Endothelial cell of umbilical vein (primary cell): Measurements from ENCODE around the gene ITPKB.

Experiments
- EZH2 ChIP-seq: IDR thresholded peaks from 2 replicates; pipeline ENCODE4 v1.6.1; 2012; ENCODE audit warnings: borderline replicate concordance, low read depth, mild to moderate bottlenecking, moderate library complexity, low read length, inconsistent platforms; ENCODE audit not compliant: severe bottlenecking
- GATA2 ChIP-seq: IDR thresholded peaks from 2 replicates; pipeline ENCODE4 v1.7.0; 2011; ENCODE audit warnings: low read depth, mild to moderate bottlenecking, moderate library complexity, mixed read lengths, low read length; ENCODE audit not compliant: insufficient read length, insufficient read depth
- JUN ChIP-seq: IDR thresholded peaks from 2 replicates; pipeline ENCODE4 v1.6.1; 2011; ENCODE audit warnings: borderline replicate concordance, low read depth; ENCODE audit not compliant: insufficient read length, insufficient read depth
- POLR2A ChIP-seq: IDR thresholded peaks from 2 replicates; pipeline ENCODE4 v1.6.1; 2012; ENCODE audit warnings: low read depth, mild to moderate bottlenecking, control low read depth, low read length
- POLR2AphosphoS5 ChIP-seq: IDR thresholded peaks from 2 replicates; pipeline ENCODE4 v1.6.1; 2012; ENCODE audit warnings: low read depth, mild to moderate bottlenecking, control low read depth, low read length, moderate library complexity; ENCODE audit not compliant: insufficient read depth
- TF ChIP-seq, protein P1 (sequence below), 2 donors: IDR thresholded peaks; 1 replicate in 1 of 2; 2 replicates in 1 of 2; pipeline ENCODE4 v1.5.1; 2011; ENCODE audit warnings: low read length in 2 of 2, mild to moderate bottlenecking in 2 of 2, moderate library complexity in 2 of 2, control low read depth in 1 of 2, inconsistent platforms in 1 of 2, low read depth in 1 of 2; ENCODE audit not compliant: insufficient read depth in 1 of 2; ENCODE audit errors: extremely low read depth in 1 of 2
- TF ChIP-seq, protein P2 (sequence below): IDR thresholded peaks from 2 replicates; pipeline ENCODE4 v1.6.1; 2011; ENCODE audit not compliant: insufficient read depth, insufficient read length

DNA sequence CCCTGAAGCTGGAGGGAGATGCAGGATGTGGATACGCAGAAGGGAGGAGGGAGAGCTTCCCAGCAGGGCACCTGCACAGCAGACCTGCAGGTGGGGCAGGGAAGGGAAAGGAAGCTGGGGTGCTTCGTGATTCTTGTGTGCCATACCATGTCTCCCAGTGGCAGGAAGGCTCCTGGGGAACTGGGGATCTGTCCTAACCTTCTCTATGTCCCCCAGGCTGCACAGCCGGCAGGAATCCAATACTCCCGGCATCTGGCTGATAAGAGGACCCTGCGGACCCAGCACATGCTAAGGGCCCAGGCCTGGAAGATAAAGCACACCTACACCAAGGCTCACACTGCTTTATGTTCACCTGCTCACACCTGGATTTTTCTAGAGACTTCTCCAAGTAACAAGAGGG lies 79.4 kb downstream of the ITPKB start:
- TF ChIP-seq JUN (no peak), POLR2A (no peak), EZH2 (no peak), POLR2AphosphoS5 (no peak), GATA2 (no peak)
- TF ChIP-seq, protein P1, sequence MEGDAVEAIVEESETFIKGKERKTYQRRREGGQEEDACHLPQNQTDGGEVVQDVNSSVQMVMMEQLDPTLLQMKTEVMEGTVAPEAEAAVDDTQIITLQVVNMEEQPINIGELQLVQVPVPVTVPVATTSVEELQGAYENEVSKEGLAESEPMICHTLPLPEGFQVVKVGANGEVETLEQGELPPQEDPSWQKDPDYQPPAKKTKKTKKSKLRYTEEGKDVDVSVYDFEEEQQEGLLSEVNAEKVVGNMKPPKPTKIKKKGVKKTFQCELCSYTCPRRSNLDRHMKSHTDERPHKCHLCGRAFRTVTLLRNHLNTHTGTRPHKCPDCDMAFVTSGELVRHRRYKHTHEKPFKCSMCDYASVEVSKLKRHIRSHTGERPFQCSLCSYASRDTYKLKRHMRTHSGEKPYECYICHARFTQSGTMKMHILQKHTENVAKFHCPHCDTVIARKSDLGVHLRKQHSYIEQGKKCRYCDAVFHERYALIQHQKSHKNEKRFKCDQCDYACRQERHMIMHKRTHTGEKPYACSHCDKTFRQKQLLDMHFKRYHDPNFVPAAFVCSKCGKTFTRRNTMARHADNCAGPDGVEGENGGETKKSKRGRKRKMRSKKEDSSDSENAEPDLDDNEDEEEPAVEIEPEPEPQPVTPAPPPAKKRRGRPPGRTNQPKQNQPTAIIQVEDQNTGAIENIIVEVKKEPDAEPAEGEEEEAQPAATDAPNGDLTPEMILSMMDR (IDR thresholded peaks at IDR 0.05; ENCODE audit: extremely low read depth in 1 of 2, insufficient read depth in 1 of 2, low read depth in 1 of 2, low read length in 2 of 2) = no peak
- TF ChIP-seq, protein P2, sequence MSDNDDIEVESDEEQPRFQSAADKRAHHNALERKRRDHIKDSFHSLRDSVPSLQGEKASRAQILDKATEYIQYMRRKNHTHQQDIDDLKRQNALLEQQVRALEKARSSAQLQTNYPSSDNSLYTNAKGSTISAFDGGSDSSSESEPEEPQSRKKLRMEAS = no peak
